DND-41 (cell line): ENCODE data around the gene EFCC1.

ENCODE experiments used
- ATAC-seq: fragments of 200-7000 bp; cut with Tn5 transposase; 3 replicates; pipeline ENCODE4 v1.9.1; 2021; ENCODE audit warnings: low read depth; ENCODE audit not compliant: insufficient read depth
- DNase-seq: peaks from one replicate; pipeline ENCODE4 v3.0.0-alpha.2; 2020
- H2AFZ ChIP-seq: 2 replicates; pipeline ENCODE4 v1.6.0; 2012; ENCODE audit warnings: low read depth, low read length
- H3K27ac ChIP-seq: 2 replicates; pipeline ENCODE4 v1.5.1; 2012; ENCODE audit warnings: low read length, inconsistent platforms
- H3K27me3 ChIP-seq: fragments of 200-600 bp; sonication (generic); 2 replicates; pipeline ENCODE4 v1.6.0; 2012; ENCODE audit warnings: low read length, mild to moderate bottlenecking, inconsistent platforms; ENCODE audit not compliant: insufficient read depth, poor library complexity
- H3K36me3 ChIP-seq: 2 replicates; pipeline ENCODE4 v1.5.1; 2012; ENCODE audit warnings: low read length, inconsistent platforms; ENCODE audit not compliant: insufficient read depth
- H3K4me1 ChIP-seq: 2 replicates; pipeline ENCODE4 v1.5.1; 2012; ENCODE audit warnings: mild to moderate bottlenecking, low read length; ENCODE audit not compliant: insufficient read depth
- H3K4me2 ChIP-seq: 2 replicates; pipeline ENCODE4 v1.6.0; 2012; ENCODE audit warnings: mild to moderate bottlenecking, moderate library complexity, low read length, inconsistent platforms; ENCODE audit not compliant: insufficient read depth
- H3K4me3 ChIP-seq, 2 experiments: fragments of 200-600 bp in 1 of 2; shearing (Covaris generic) in 1 of 2; 2 replicates each; pipeline ENCODE4 v1.5.1; 2012 to 2016; ENCODE audit warnings: inconsistent platforms in 2 of 2, low read length in 2 of 2, mild to moderate bottlenecking in 2 of 2, low read depth in 1 of 2, moderate library complexity in 1 of 2
- H3K79me2 ChIP-seq: 2 replicates; pipeline ENCODE4 v1.6.0; 2012; ENCODE audit warnings: low read length, inconsistent platforms; ENCODE audit not compliant: insufficient read depth
- H3K9ac ChIP-seq: 2 replicates; pipeline ENCODE4 v1.6.0; 2012; ENCODE audit warnings: low read depth, mild to moderate bottlenecking, inconsistent platforms, low read length, moderate library complexity
- H3K9me3 ChIP-seq: 2 replicates; pipeline ENCODE4 v1.5.1; 2012; ENCODE audit warnings: low read length, moderate library complexity, mild to moderate bottlenecking, inconsistent platforms; ENCODE audit not compliant: insufficient read depth, severe bottlenecking
- H4K20me1 ChIP-seq: 2 replicates; pipeline ENCODE4 v1.6.0; 2012; ENCODE audit warnings: low read length; ENCODE audit not compliant: insufficient read depth
- EZH2 ChIP-seq: IDR thresholded peaks from 3 replicates; pipeline ENCODE4 v1.6.1; 2012; ENCODE audit warnings: borderline replicate concordance, low read depth, mild to moderate bottlenecking, moderate library complexity, low read length, inconsistent platforms; ENCODE audit not compliant: severe bottlenecking
- TF ChIP-seq, protein P1 (sequence below): IDR thresholded peaks from 2 replicates; pipeline ENCODE4 v1.5.1; 2012; ENCODE audit warnings: borderline replicate concordance, low read length, moderate library complexity, mild to moderate bottlenecking; ENCODE audit not compliant: poor library complexity, severe bottlenecking; ENCODE audit errors: extremely low read depth

EFCC1 gene

GRCh38 chr3:129046732-129047552, 45.8 kb downstream of the EFCC1 start:
- H3K4me3 ChIP-seq, result no peak overlapping the region
- H3K9ac ChIP-seq, result no peak overlapping the region
- no peaks in the 10 kb centered on the region for H3K79me2 ChIP-seq
- no peak overlapping the region for H3K4me2 ChIP-seq
- ATAC-seq (no peak), DNase-seq (no peak)
- H3K36me3 ChIP-seq, result no peaks in the 10 kb centered on the region
- no peaks in the 10 kb centered on the region for H3K27me3 ChIP-seq
- H2AFZ ChIP-seq, result no peak overlapping the region
- H3K9me3 ChIP-seq, result peaks cover 6% of the 10 kb centered on the region
- no peak overlapping the region for H3K27ac ChIP-seq
- H4K20me1 ChIP-seq, result no peaks in the 10 kb centered on the region
- no peak for TF ChIP-seq EZH2
- TF ChIP-seq, protein P1, sequence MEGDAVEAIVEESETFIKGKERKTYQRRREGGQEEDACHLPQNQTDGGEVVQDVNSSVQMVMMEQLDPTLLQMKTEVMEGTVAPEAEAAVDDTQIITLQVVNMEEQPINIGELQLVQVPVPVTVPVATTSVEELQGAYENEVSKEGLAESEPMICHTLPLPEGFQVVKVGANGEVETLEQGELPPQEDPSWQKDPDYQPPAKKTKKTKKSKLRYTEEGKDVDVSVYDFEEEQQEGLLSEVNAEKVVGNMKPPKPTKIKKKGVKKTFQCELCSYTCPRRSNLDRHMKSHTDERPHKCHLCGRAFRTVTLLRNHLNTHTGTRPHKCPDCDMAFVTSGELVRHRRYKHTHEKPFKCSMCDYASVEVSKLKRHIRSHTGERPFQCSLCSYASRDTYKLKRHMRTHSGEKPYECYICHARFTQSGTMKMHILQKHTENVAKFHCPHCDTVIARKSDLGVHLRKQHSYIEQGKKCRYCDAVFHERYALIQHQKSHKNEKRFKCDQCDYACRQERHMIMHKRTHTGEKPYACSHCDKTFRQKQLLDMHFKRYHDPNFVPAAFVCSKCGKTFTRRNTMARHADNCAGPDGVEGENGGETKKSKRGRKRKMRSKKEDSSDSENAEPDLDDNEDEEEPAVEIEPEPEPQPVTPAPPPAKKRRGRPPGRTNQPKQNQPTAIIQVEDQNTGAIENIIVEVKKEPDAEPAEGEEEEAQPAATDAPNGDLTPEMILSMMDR, result no peak
- no peaks in the 10 kb centered on the region for H3K4me1 ChIP-seq

GRCh38 chr3:129047553-129047839, 46.4 kb downstream of the EFCC1 start:
- TF ChIP-seq, protein P1, result no peak
- TF ChIP-seq EZH2, result no peak
- no peak overlapping the region for H3K4me2 ChIP-seq
- peaks cover 6% of the 10 kb centered on the region for H3K9me3 ChIP-seq
- no peak overlapping the region for H3K27ac ChIP-seq
- no peak for DNase-seq
- H3K36me3 ChIP-seq, result no peaks in the 10 kb centered on the region
- H2AFZ ChIP-seq, result no peak overlapping the region
- H3K9ac ChIP-seq, result no peak overlapping the region
- no peaks in the 10 kb centered on the region for H3K27me3 ChIP-seq
- no peaks in the 10 kb centered on the region for H4K20me1 ChIP-seq
- no peaks in the 10 kb centered on the region for H3K79me2 ChIP-seq
- H3K4me1 ChIP-seq, result no peaks in the 10 kb centered on the region
- no peak overlapping the region for H3K4me3 ChIP-seq
- ATAC-seq, result no peak

DNA sequence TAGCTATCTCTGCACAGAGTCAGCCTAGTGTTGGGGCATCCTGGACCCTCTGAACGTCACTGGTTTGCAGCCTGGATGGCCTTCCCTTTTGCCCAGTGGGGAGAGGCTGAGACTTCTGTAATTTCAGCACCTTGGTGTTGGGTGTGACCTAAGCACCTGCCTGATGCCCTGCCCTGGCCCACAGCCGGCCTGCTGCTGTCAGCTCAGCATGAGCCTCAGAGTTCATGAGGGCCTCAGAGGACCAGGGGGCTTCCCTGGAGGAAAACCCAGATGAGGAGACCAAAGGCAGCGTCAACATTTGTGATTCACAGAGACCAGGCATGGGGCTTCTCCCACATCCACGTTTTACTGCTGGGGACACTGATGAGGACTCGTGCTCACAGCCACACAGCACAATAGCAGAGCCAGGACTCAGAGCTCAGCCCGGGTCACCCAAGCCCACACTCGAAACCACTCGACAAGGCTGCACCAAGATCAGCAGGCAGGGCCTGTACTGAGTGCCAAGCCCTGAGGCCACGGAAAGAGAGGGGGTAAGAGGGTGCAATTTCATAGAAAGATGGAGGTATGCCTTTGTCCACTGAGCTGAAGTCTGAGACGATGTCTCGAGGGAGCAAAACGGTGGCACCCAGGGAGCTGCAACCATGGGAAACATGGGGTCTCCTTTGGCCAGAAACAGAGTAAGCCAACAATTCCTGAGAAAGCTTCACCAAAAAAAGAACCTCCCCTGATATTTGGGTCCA, 49.6 kb downstream of the EFCC1 start:
- no peaks in the 10 kb centered on the region for H3K27me3 ChIP-seq
- H3K79me2 ChIP-seq, result no peaks in the 10 kb centered on the region
- H3K4me1 ChIP-seq, result peaks cover 10% of the 10 kb centered on the region
- H3K9ac ChIP-seq, result no peak overlapping the region
- H3K9me3 ChIP-seq, result peaks cover 6% of the 10 kb centered on the region
- DNase-seq (no peak), ATAC-seq (no peak)
- no peak overlapping the region; the same call in 1 of the 2 replicates for H2AFZ ChIP-seq
- TF ChIP-seq, protein P1, result no peak
- no peak for TF ChIP-seq EZH2
- no peak overlapping the region for H3K4me3 ChIP-seq
- no peaks in the 10 kb centered on the region for H3K36me3 ChIP-seq
- no peak overlapping the region for H3K27ac ChIP-seq
- H4K20me1 ChIP-seq, result no peaks in the 10 kb centered on the region
- H3K4me2 ChIP-seq, result no peak overlapping the region
